ENCODE measurements around the gene DYNC1H1. TPM values are rescaled to one million over a fixed set of nuclear protein-coding genes. Genes with fewer than 3 reads are reported as not detected.

DYNC1H1 gene
- total RNA-seq, 1 experiment from 2014 or later: 833 TPM

DNA sequence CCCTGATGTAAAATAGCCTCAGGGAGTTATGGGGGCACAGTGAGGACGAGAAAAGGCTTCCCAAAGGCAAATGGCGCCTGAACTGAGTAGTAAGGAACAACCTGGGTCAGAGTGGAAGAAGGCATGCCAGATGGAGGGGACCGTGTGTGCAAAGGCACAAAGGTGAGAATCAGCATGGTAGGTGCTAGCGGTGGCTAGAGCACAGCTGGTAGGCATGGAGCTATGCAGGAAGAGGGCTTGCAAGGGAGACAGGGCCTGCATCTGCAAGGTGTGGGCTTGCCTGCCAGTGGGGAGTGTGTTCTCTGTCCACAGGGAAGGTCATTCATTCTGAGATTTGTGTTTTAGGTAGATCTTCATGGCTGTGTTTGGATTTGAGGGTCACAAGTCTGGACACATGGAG lies 141.0 kb downstream of the DYNC1H1 start:
- H3K27me3 ChIP-seq (replicated peaks; ENCODE audit: insufficient read depth, low read depth, low read length, poor library complexity): no peaks in the 10 kb centered on the region
- DNase-seq (ENCODE audit: low spot score): no peak
- ChIA-PET POLR2A (ENCODE audit: low non-redundant PET) (no interaction called here), CTCF (interaction anchor here (1.1 kb wide), 1 partner anchor 9 kb away, joined by 6 read pairs; no protein-coding TSS in a partner anchor)
- no peak overlapping the region for H3K27ac ChIP-seq (ENCODE audit: low read depth, low read length, poor library complexity, severe bottlenecking)
- intact Hi-C loops (cut with micrococcal nuclease; ENCODE audit: unreplicated experiment): no loop called here
- TF ChIP-seq CTCF (conservative IDR thresholded peaks at IDR 0.05; ENCODE audit: low read depth, low read length) (no peak), EZH2 (IDR thresholded peaks at IDR 0.05; ENCODE audit: borderline replicate concordance, low read depth, low read length, poor library complexity, severe bottlenecking) (no peak)
- no peak overlapping the region for H3K4me3 ChIP-seq (ENCODE audit: low read depth, low read length, poor library complexity, severe bottlenecking)
- peaks cover 7% of the 10 kb centered on the region for H3K4me1 ChIP-seq (ENCODE audit: insufficient read depth, low read length, poor library complexity, severe bottlenecking)
- no TSS peak for BruUV-seq (replicated peaks)
- no peaks in the 10 kb centered on the region for H3K9me3 ChIP-seq (ENCODE audit: low read depth, low read length, poor library complexity, severe bottlenecking)
- no peaks in the 10 kb centered on the region for H3K36me3 ChIP-seq (ENCODE audit: insufficient read depth, low read length, poor library complexity, severe bottlenecking)

Other genes with a start within 250 kb of the DYNC1H1 start
- 113 and 124 TPM in 2 replicates for gene PPP2R5C, start 202.9 kb upstream of the DYNC1H1 start, total RNA-seq (2021)
- gene HSP90AA1, start 122.5 kb downstream of the DYNC1H1 start, total RNA-seq (2021): 1,040 and 1,112 TPM in 2 replicates
- gene WDR20, start 175.3 kb downstream of the DYNC1H1 start, total RNA-seq (2021): 28.3 and 35.8 TPM in 2 replicates